Keratinocyte (primary cell): ENCODE results near the gene OR2T34. TPM values are rescaled to one million over a fixed set of nuclear protein-coding genes. Genes with fewer than 3 reads are reported as not detected.
"Not testable (repeated sequence)": the region's sequence is repeated elsewhere in the genome, so short reads cannot be mapped to it uniquely, and the experiment has no call there.

Experiments used
- DNase-seq: peaks from one replicate; pipeline ENCODE4 v3.0.0-alpha.2; 2011; ENCODE audit warnings: low read depth, missing footprints, low spot score
- FAIRE-seq: peaks from 2 replicates; lab custom pipeline; 2011; peaks lifted over from hg19 to GRCh38; lab: Jason Lieb, UNC
- H2AFZ ChIP-seq: 2 replicates; pipeline ENCODE4 v1.6.0; 2012; ENCODE audit warnings: low read length, control low read depth, inconsistent platforms; ENCODE audit not compliant: control insufficient read depth
- H3K27ac ChIP-seq: 2 replicates; pipeline ENCODE4 v1.5.1; 2011; ENCODE audit warnings: low read length; ENCODE audit not compliant: control insufficient read depth, insufficient read depth
- H3K27me3 ChIP-seq: 3 replicates; pipeline ENCODE4 v1.6.0; 2011; ENCODE audit warnings: low read length; ENCODE audit not compliant: control insufficient read depth, insufficient read depth; ENCODE audit errors: extremely low read depth
- H3K36me3 ChIP-seq, 2 experiments: 2 replicates in 1 of 2; 3 replicates in 1 of 2; pipeline ENCODE4 v1.5.1; 2011; ENCODE audit warnings: low read length in 2 of 2, mild to moderate bottlenecking in 1 of 2; ENCODE audit not compliant: control insufficient read depth in 2 of 2, insufficient read depth in 2 of 2; ENCODE audit errors: extremely low read depth in 1 of 2
- H3K4me1 ChIP-seq: 3 replicates; pipeline ENCODE4 v1.5.1; 2011; ENCODE audit warnings: low read length; ENCODE audit not compliant: control insufficient read depth, insufficient read depth; ENCODE audit errors: extremely low read depth
- H3K4me2 ChIP-seq: 3 replicates; pipeline ENCODE4 v1.6.0; 2011; ENCODE audit warnings: low read depth, low read length; ENCODE audit not compliant: control insufficient read depth, insufficient read depth; ENCODE audit errors: extremely low read depth
- H3K4me3 ChIP-seq, 3 experiments: fragments of 200-600 bp in 1 of 3; sonication (generic) in 1 of 3; 2 replicates in 2 of 3; 3 replicates in 1 of 3; pipeline ENCODE4 v1.5.1; 2011 to 2016; ENCODE audit warnings: low read length in 3 of 3, mild to moderate bottlenecking in 3 of 3, control low read depth in 2 of 3, inconsistent platforms in 1 of 3, low read depth in 1 of 3, mixed read lengths in 1 of 3, mixed run types in 1 of 3, moderate library complexity in 1 of 3; ENCODE audit not compliant: control insufficient read depth in 2 of 3, insufficient read depth in 2 of 3; ENCODE audit errors: extremely low read depth in 1 of 3
- H3K79me2 ChIP-seq: 2 replicates; pipeline ENCODE4 v1.6.0; 2012; ENCODE audit warnings: low read length; ENCODE audit not compliant: control insufficient read depth, insufficient read depth
- H3K9ac ChIP-seq: 3 replicates; pipeline ENCODE4 v1.6.0; 2011; ENCODE audit warnings: low read length; ENCODE audit not compliant: control insufficient read depth, insufficient read depth; ENCODE audit errors: extremely low read depth
- H3K9me1 ChIP-seq: 3 replicates; pipeline ENCODE4 v1.6.0; 2011; ENCODE audit warnings: low read length; ENCODE audit not compliant: control insufficient read depth, insufficient read depth; ENCODE audit errors: extremely low read depth
- H3K9me3 ChIP-seq: 2 replicates; pipeline ENCODE4 v1.5.1; 2012; ENCODE audit warnings: low read depth, low read length; ENCODE audit not compliant: control insufficient read depth
- H4K20me1 ChIP-seq: 3 replicates; pipeline ENCODE4 v1.6.0; 2011; ENCODE audit warnings: low read length; ENCODE audit not compliant: control insufficient read depth, insufficient read depth; ENCODE audit errors: extremely low read depth
- EZH2 ChIP-seq: IDR thresholded peaks from one replicate; pipeline ENCODE4 v1.6.1; 2012; ENCODE audit warnings: inconsistent platforms, mild to moderate bottlenecking, low read length, moderate library complexity
- dilution Hi-C: fragments of 300-500 bp; cut with MboI; formaldehyde crosslinking; loops from one replicate; pipeline ENCODE4 v1.7.0; 2020; ENCODE audit warnings: low sequenced_read_pairs; ENCODE audit not compliant: extremely low pct_ligation_motif_present
- polyA minus RNA-seq, 3 experiments: library from RNA; depleted of rRNA, polyadenylated mRNA; stranded (reverse); fragments of >200 nt; gene quantifications; 1 replicate in 1 of 3; 2 replicates in 1 of 3; 3 replicates in 1 of 3; pipeline ENCODE4 v1.2.3, GENCODE V29; 2011
- polyA plus RNA-seq, 5 experiments: library from polyadenylated mRNA; depleted of rRNA in 3 of 5; stranded (reverse) in 3 of 5; stranded (forward) in 1 of 5; unstranded in 1 of 5; fragments of >200 nt; gene quantifications; 1 replicate in 1 of 5; 2 replicates in 3 of 5; 3 replicates in 1 of 5; pipeline versions ENCODE4 v1.2.1 to v1.2.3, GENCODE V29; 2011 to 2012; ENCODE audit warnings: missing spikeins in 2 of 5, low read depth in 1 of 5, low replicate concordance in 1 of 5
- TF ChIP-seq, protein P1 (sequence below), 3 experiments: IDR thresholded peaks in 1 of 3; conservative IDR thresholded peaks in 1 of 3; optimal IDR thresholded peaks in 1 of 3; 2 replicates in 2 of 3; 3 replicates in 1 of 3; pipeline versions ENCODE3 to v1.5.1; 2011; ENCODE audit warnings: low read length in 3 of 3, mild to moderate bottlenecking in 3 of 3, moderate library complexity in 2 of 3, control low read depth in 1 of 3, inconsistent platforms in 1 of 3; ENCODE audit not compliant: insufficient read depth in 2 of 3; ENCODE audit errors: extremely low read depth in 1 of 3

The OR2T34 gene
- polyA plus RNA-seq (not detected in 3 replicates), polyA minus RNA-seq (not detected in 3 replicates)
- not detected for polyA plus RNA-seq (2011; ENCODE audit: low read depth)
- polyA plus RNA-seq (2011; cell fraction: cytosol; rRNA removed) = not detected in 2 replicates
- not detected in 2 replicates for polyA plus RNA-seq (2011; cell fraction: nucleus; rRNA removed)
- not detected in 2 replicates for polyA plus RNA-seq (2012; ENCODE audit: low replicate concordance)
- polyA minus RNA-seq (2011; cell fraction: cytosol; rRNA and poly(A)+ RNA removed) = not detected
- not detected in 2 replicates for polyA minus RNA-seq (2011; cell fraction: nucleus; rRNA and poly(A)+ RNA removed)

DNA sequence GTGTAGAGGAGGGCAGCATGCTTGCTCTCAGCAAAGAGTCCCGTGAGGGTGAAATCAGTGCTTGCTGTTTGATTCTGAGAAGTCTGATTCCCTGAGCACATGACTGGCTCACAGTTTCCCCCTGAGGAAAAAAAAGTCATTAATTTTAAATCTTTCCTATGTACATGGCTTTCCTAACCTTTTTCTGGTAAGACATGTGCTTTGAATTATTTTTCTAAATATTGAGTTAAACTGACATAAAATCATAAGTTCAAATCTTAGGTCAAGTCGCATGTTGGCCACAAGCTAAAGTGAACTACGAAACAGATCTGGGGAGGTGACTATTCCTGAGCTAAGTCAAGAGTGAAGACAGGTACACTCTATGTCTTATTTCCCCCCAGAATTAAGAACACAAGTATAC lies at the start of gene OR2T34:
TSS of gene OR2T34 (minus strand) at position 101 of the 400 bp plus-strand sequence. CDS start at position 101, 0 bp downstream.
- H3K4me1 ChIP-seq, H3K9me3 ChIP-seq, H4K20me1 ChIP-seq, H2AFZ ChIP-seq, H3K27me3 ChIP-seq, FAIRE-seq, DNase-seq, dilution Hi-C loops, H3K36me3 ChIP-seq, H3K79me2 ChIP-seq, H3K9ac ChIP-seq, H3K4me3 ChIP-seq, H3K27ac ChIP-seq, H3K9me1 ChIP-seq, H3K4me2 ChIP-seq: not testable (repeated sequence)

- no peaks in the 10 kb centered on the region for H3K4me1 ChIP-seq
- H4K20me1 ChIP-seq = no peaks in the 10 kb centered on the region
- H3K27me3 ChIP-seq = no peaks in the 10 kb centered on the region
- no peaks in the 10 kb centered on the region for H3K9me1 ChIP-seq
- no peak overlapping the region for H3K4me3 ChIP-seq
- TF ChIP-seq EZH2 = no peak
- TF ChIP-seq, protein P1, sequence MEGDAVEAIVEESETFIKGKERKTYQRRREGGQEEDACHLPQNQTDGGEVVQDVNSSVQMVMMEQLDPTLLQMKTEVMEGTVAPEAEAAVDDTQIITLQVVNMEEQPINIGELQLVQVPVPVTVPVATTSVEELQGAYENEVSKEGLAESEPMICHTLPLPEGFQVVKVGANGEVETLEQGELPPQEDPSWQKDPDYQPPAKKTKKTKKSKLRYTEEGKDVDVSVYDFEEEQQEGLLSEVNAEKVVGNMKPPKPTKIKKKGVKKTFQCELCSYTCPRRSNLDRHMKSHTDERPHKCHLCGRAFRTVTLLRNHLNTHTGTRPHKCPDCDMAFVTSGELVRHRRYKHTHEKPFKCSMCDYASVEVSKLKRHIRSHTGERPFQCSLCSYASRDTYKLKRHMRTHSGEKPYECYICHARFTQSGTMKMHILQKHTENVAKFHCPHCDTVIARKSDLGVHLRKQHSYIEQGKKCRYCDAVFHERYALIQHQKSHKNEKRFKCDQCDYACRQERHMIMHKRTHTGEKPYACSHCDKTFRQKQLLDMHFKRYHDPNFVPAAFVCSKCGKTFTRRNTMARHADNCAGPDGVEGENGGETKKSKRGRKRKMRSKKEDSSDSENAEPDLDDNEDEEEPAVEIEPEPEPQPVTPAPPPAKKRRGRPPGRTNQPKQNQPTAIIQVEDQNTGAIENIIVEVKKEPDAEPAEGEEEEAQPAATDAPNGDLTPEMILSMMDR (optimal IDR thresholded peaks at IDR 0.05 in 1 of 3, IDR thresholded peaks at IDR 0.05 in 1 of 3, conservative IDR thresholded peaks at IDR 0.05 in 1 of 3; ENCODE audit: extremely low read depth in 1 of 3, insufficient read depth in 2 of 3, low read length in 3 of 3) = peak in 2 of 3 experiments; percentile 31 to 33
- no peak overlapping the region for H2AFZ ChIP-seq
- dilution Hi-C loops = no loop called here
- H3K36me3 ChIP-seq = no peaks in the 10 kb centered on the region
- H3K79me2 ChIP-seq = no peaks in the 10 kb centered on the region
- H3K27ac ChIP-seq = no peak overlapping the region
- no peaks in the 10 kb centered on the region for H3K9me3 ChIP-seq
- FAIRE-seq (no peak), DNase-seq (no peak)
- no peak overlapping the region for H3K9ac ChIP-seq
- no peak overlapping the region for H3K4me2 ChIP-seq
Observed at GRCh38 chr1:248622570-248623001, 48.0 kb upstream of the OR2T34 start.
